Measurements from ENCODE around the gene POU4F2.
A peak's percentile ranks its signal among the peaks of the same experiment; 100 is the strongest.
"Not testable (repeated sequence)": the region's sequence is repeated elsewhere in the genome, so short reads cannot be mapped to it uniquely, and the experiment has no call there.

POU4F2 gene

DNA sequence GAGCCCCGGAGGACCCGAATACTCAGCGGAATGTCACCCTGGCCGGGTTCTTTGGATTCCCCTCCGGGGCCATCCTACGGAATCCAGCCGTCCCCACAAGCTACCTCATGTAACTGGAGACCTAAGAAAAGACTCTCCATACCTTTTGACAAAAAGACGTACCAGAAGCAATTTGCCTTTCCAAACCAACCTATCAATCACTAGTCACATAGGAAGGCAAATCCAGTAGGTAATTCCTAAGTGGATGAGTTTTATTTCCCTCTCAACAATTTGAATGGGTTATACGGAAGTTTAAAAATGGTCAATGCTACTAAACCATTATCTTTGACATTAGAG, 16.8 kb downstream of the POU4F2 start:
- H3K27ac Mint-ChIP-seq = no peak overlapping the region
- TF ChIP-seq, protein P1, sequence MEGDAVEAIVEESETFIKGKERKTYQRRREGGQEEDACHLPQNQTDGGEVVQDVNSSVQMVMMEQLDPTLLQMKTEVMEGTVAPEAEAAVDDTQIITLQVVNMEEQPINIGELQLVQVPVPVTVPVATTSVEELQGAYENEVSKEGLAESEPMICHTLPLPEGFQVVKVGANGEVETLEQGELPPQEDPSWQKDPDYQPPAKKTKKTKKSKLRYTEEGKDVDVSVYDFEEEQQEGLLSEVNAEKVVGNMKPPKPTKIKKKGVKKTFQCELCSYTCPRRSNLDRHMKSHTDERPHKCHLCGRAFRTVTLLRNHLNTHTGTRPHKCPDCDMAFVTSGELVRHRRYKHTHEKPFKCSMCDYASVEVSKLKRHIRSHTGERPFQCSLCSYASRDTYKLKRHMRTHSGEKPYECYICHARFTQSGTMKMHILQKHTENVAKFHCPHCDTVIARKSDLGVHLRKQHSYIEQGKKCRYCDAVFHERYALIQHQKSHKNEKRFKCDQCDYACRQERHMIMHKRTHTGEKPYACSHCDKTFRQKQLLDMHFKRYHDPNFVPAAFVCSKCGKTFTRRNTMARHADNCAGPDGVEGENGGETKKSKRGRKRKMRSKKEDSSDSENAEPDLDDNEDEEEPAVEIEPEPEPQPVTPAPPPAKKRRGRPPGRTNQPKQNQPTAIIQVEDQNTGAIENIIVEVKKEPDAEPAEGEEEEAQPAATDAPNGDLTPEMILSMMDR (IDR thresholded peaks at IDR 0.05; ENCODE audit: unreplicated experiment in 3 of 3) = no peak
- peak overlapping the region; percentile 57 to 71 (median 59) for H3K4me3 Mint-ChIP-seq
- peaks cover 6% of the 10 kb centered on the region for H3K4me1 Mint-ChIP-seq
- H3K36me3 Mint-ChIP-seq (ENCODE audit: low read depth) = no peaks in the 10 kb centered on the region
- H3K9me3 Mint-ChIP-seq = no peaks in the 10 kb centered on the region
- H3K27me3 Mint-ChIP-seq (ENCODE audit: low read depth) = peaks cover 86% of the 10 kb centered on the region

GRCh38 chr4:146661367-146661766, 22.7 kb downstream of the POU4F2 start:
- no peak overlapping the region for H3K4me3 Mint-ChIP-seq
- H3K36me3 Mint-ChIP-seq (ENCODE audit: low read depth) = no peaks in the 10 kb centered on the region
- no peaks in the 10 kb centered on the region for H3K4me1 Mint-ChIP-seq
- peaks cover 27% of the 10 kb centered on the region for H3K27me3 Mint-ChIP-seq (ENCODE audit: low read depth)
- no peak overlapping the region for H3K27ac Mint-ChIP-seq
- H3K9me3 Mint-ChIP-seq = peaks cover 6% of the 10 kb centered on the region
- TF ChIP-seq, protein P1 (IDR thresholded peaks at IDR 0.05; ENCODE audit: unreplicated experiment in 3 of 3) = no peak

DNA sequence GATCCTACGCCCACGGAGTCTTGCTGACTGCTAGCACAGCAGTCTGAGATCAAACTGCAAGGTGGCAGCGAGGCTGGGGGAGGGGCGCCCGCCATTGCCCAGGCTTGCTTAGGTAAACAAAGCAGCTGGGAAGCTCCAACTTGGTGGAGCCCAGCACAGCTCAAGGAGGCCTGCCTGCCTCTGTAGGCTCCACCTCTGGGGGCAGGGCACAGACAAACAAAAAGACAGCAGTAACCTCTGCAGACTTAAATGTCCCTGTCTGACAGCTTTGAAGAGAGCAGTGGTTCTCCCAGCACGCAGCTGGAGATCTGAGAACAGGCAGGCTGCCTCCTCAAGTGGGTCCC, 25.2 kb downstream of the POU4F2 start:
- H3K4me3 Mint-ChIP-seq; H3K27me3 Mint-ChIP-seq (ENCODE audit: low read depth); H3K9me3 Mint-ChIP-seq; H3K4me1 Mint-ChIP-seq; H3K27ac Mint-ChIP-seq; H3K36me3 Mint-ChIP-seq (ENCODE audit: low read depth): not testable (repeated sequence)

GRCh38 chr4:146674829-146675570, 36.3 kb downstream of the POU4F2 start:
- Mint-ChIP-seq H3K9me3 (peaks cover 10% of the 10 kb centered on the region), H3K27ac (no peak overlapping the region), H3K4me3 (no peak overlapping the region), H3K36me3 (ENCODE audit: low read depth) (no peaks in the 10 kb centered on the region), H3K27me3 (ENCODE audit: low read depth) (no peaks in the 10 kb centered on the region), H3K4me1 (no peaks in the 10 kb centered on the region)
- TF ChIP-seq, protein P1 (IDR thresholded peaks at IDR 0.05; ENCODE audit: unreplicated experiment in 3 of 3) = no peak

All from nephron (organoid).